BLaER1 treated with 17β-estradiol and CSF1 and Interleukin-3, amounts not matched to agents 10 nM and 100 nM (cell line): ENCODE results near the gene RAMAC.

ENCODE experiments used
- H3K27ac ChIP-seq, 11 experiments: shearing (Covaris generic); formaldehyde crosslinking; 2 replicates each; pipeline ENCODE4 v1.8.1; 2022
- H3K27me3 ChIP-seq, 11 experiments: shearing (Covaris generic); formaldehyde crosslinking; 2 replicates each; pipeline ENCODE4 v1.8.1; 2022
- H3K36me3 ChIP-seq, 11 experiments: shearing (Covaris generic); formaldehyde crosslinking; 2 replicates each; pipeline ENCODE4 v1.8.1; 2022
- H3K4me1 ChIP-seq, 10 experiments: shearing (Covaris generic); formaldehyde crosslinking; 2 replicates each; pipeline ENCODE4 v1.8.1; 2022
- H3K4me2 ChIP-seq, 11 experiments: shearing (Covaris generic); formaldehyde crosslinking; 2 replicates each; pipeline ENCODE4 v1.8.1; 2022
- H3K4me3 ChIP-seq, 10 experiments: shearing (Covaris generic); formaldehyde crosslinking; 2 replicates each; pipeline ENCODE4 v1.8.1; 2022
- H3K9ac ChIP-seq, 11 experiments: shearing (Covaris generic); formaldehyde crosslinking; 2 replicates each; pipeline ENCODE4 v1.8.1; 2022
- H3K9me3 ChIP-seq, 11 experiments: shearing (Covaris generic); formaldehyde crosslinking; replicated peaks in 1 of 11; 2 replicates each; pipeline ENCODE4 v1.8.1; 2022
- H4K20me1 ChIP-seq, 11 experiments: shearing (Covaris generic); formaldehyde crosslinking; 2 replicates each; pipeline ENCODE4 v1.8.1; 2022
- Cebpa-rat ChIP-seq, 11 experiments: shearing (Covaris generic); IDR thresholded peaks; 2 replicates each; pipeline ENCODE4 v1.8.1; 2022

The RAMAC gene

GRCh38 chr15:82971218-82971984, 14.6 kb upstream of the RAMAC start:
- no peak for TF ChIP-seq Cebpa-rat (IDR thresholded peaks at IDR 0.05)
- Histone ChIP-seq H3K4me1 (peaks cover 0 to 8% (median 3%) of the 10 kb centered on the region in 10 experiments; a peak in 7 of 20 replicates), H3K27me3 (no peaks in the 10 kb centered on the region), H3K4me3 (no peak overlapping the region), H4K20me1 (no peaks in the 10 kb centered on the region), H3K36me3 (no peaks in the 10 kb centered on the region), H3K27ac (no peak overlapping the region), H3K4me2 (no peak overlapping the region), H3K9ac (no peak overlapping the region), H3K9me3 (no peaks in the 10 kb centered on the region)

GRCh38 chr15:82972990-82973389, 13.0 kb upstream of the RAMAC start:
- H3K27ac ChIP-seq: no peak overlapping the region
- peaks cover 0 to 8% (median 3%) of the 10 kb centered on the region in 10 experiments; a peak in 7 of 20 replicates for H3K4me1 ChIP-seq
- TF ChIP-seq Cebpa-rat (IDR thresholded peaks at IDR 0.05): no peak
- H3K9ac ChIP-seq: no peak overlapping the region
- 0 out of 22 replicates have a peak overlapping the region, but pooled peaks of 2 of the 11 experiments have one; percentile 4 to 11 for H3K4me2 ChIP-seq
- H3K4me3 ChIP-seq: no peak overlapping the region
- H3K9me3 ChIP-seq: no peaks in the 10 kb centered on the region
- H3K36me3 ChIP-seq: no peaks in the 10 kb centered on the region
- H3K27me3 ChIP-seq: no peaks in the 10 kb centered on the region
- no peaks in the 10 kb centered on the region for H4K20me1 ChIP-seq

GRCh38 chr15:82977076-82977475, 8.9 kb upstream of the RAMAC start:
- H3K9ac ChIP-seq: no peak overlapping the region
- H3K9me3 ChIP-seq: no peaks in the 10 kb centered on the region
- no peaks in the 10 kb centered on the region for H3K27me3 ChIP-seq
- no peak overlapping the region for H3K4me2 ChIP-seq
- peaks cover 0 to 8% (median 3%) of the 10 kb centered on the region in 10 experiments; a peak in 7 of 20 replicates for H3K4me1 ChIP-seq
- no peak overlapping the region for H3K27ac ChIP-seq
- no peaks in the 10 kb centered on the region for H4K20me1 ChIP-seq
- TF ChIP-seq Cebpa-rat (IDR thresholded peaks at IDR 0.05): no peak
- H3K36me3 ChIP-seq: no peaks in the 10 kb centered on the region
- H3K4me3 ChIP-seq: no peak overlapping the region

- H4K20me1 ChIP-seq: no peaks in the 10 kb centered on the region
- TF ChIP-seq Cebpa-rat (IDR thresholded peaks at IDR 0.05): no peak
- H3K27me3 ChIP-seq: no peaks in the 10 kb centered on the region
- H3K4me1 ChIP-seq: no peaks in the 10 kb centered on the region
- no peaks in the 10 kb centered on the region for H3K9me3 ChIP-seq
- no peaks in the 10 kb centered on the region for H3K36me3 ChIP-seq
- no peak overlapping the region for H3K4me2 ChIP-seq
- no peak overlapping the region for H3K4me3 ChIP-seq
- no peak overlapping the region for H3K9ac ChIP-seq
- no peak overlapping the region for H3K27ac ChIP-seq
Observed at GRCh38 chr15:82978438-82978837, 7.6 kb upstream of the RAMAC start.

GRCh38 chr15:82979726-82980125, 6.3 kb upstream of the RAMAC start:
- no peaks in the 10 kb centered on the region for H3K9me3 ChIP-seq
- H3K4me3 ChIP-seq: no peak overlapping the region
- H3K4me2 ChIP-seq: no peak overlapping the region
- no peaks in the 10 kb centered on the region for H3K4me1 ChIP-seq
- no peak overlapping the region for H3K27ac ChIP-seq
- H3K9ac ChIP-seq: no peak overlapping the region
- H3K27me3 ChIP-seq: no peaks in the 10 kb centered on the region
- H3K36me3 ChIP-seq: no peaks in the 10 kb centered on the region
- H4K20me1 ChIP-seq: no peaks in the 10 kb centered on the region
- no peak for TF ChIP-seq Cebpa-rat (IDR thresholded peaks at IDR 0.05)

GRCh38 chr15:82980981-82981380, 5.0 kb upstream of the RAMAC start:
- peaks cover 0 to 9% (median 7%) of the 10 kb centered on the region in 10 experiments; a peak in 10 of 20 replicates for H3K4me1 ChIP-seq
- no peak for TF ChIP-seq Cebpa-rat (IDR thresholded peaks at IDR 0.05)
- H3K4me3 ChIP-seq: no peak overlapping the region
- 0 out of 22 replicates have a peak, but pooled peaks cover 0 to 3% (median 0%) of the 10 kb centered on the region in 11 experiments for H3K9me3 ChIP-seq
- no peaks in the 10 kb centered on the region for H3K27me3 ChIP-seq
- H3K4me2 ChIP-seq: no peak overlapping the region
- no peaks in the 10 kb centered on the region for H3K36me3 ChIP-seq
- H3K9ac ChIP-seq: no peak overlapping the region
- H4K20me1 ChIP-seq: no peaks in the 10 kb centered on the region
- no peak overlapping the region for H3K27ac ChIP-seq

- no peak for TF ChIP-seq Cebpa-rat (IDR thresholded peaks at IDR 0.05)
Observed at GRCh38 chr15:82986442-82986780, 401 bp downstream of the RAMAC start.

GRCh38 chr15:82992436-82992998, 6.5 kb downstream of the RAMAC start:
- Histone ChIP-seq H3K9ac (no peak overlapping the region), H3K4me3 (no peak overlapping the region), H3K4me1 (peaks cover under 1 to 7% (median 2%) of the 10 kb centered on the region in 10 experiments; a peak in 11 of 20 replicates), H3K36me3 (peaks cover 34 to 55% (median 38%) of the 10 kb centered on the region in 11 experiments), H3K27me3 (no peaks in the 10 kb centered on the region), H3K9me3 (no peaks in the 10 kb centered on the region), H3K27ac (no peak overlapping the region), H4K20me1 (peaks cover 0 to 4% (median 0%) of the 10 kb centered on the region in 11 experiments; a peak in 1 of 22 replicates), H3K4me2 (no peak overlapping the region)
- TF ChIP-seq Cebpa-rat (IDR thresholded peaks at IDR 0.05): no peak

More at GRCh38 chr15:82986442-82986780, 401 bp downstream of the RAMAC start:
- Histone ChIP-seq H3K4me3 (peak overlapping the region; percentile 62 to 98 (median 76)), H3K36me3 (peaks cover 24 to 37% (median 31%) of the 10 kb centered on the region in 11 experiments), H3K4me1 (peaks cover 12 to 21% (median 19%) of the 10 kb centered on the region in 10 experiments), H3K9me3 (0 out of 22 replicates have a peak, but pooled peaks cover 0 to 3% (median 0%) of the 10 kb centered on the region in 11 experiments), H3K27me3 (no peaks in the 10 kb centered on the region), H3K9ac (peak overlapping the region; percentile 77 to 91 (median 84)), H3K4me2 (peak overlapping the region; percentile 69 to 92 (median 85)), H3K27ac (peak overlapping the region; percentile 70 to 86 (median 78); a peak in 21 of 22 replicates), H4K20me1 (peaks cover 0 to 7% (median 0%) of the 10 kb centered on the region in 11 experiments; a peak in 1 of 22 replicates)

- no peak for TF ChIP-seq Cebpa-rat (IDR thresholded peaks at IDR 0.05)
- H3K4me1 ChIP-seq: 0 out of 20 replicates have a peak, but pooled peaks cover 0 to under 1% (median 0%) of the 10 kb centered on the region in 10 experiments
- no peak overlapping the region for H3K9ac ChIP-seq
- H4K20me1 ChIP-seq: peaks cover 0 to 4% (median 0%) of the 10 kb centered on the region in 11 experiments; a peak in 1 of 22 replicates
- no peak overlapping the region for H3K4me3 ChIP-seq
- H3K36me3 ChIP-seq: peaks cover 29 to 48% (median 32%) of the 10 kb centered on the region in 11 experiments
- H3K9me3 ChIP-seq: no peaks in the 10 kb centered on the region
- H3K4me2 ChIP-seq: no peak overlapping the region
- H3K27me3 ChIP-seq: no peaks in the 10 kb centered on the region
- H3K27ac ChIP-seq: no peak overlapping the region
Observed at GRCh38 chr15:82993144-82993543, 7.1 kb downstream of the RAMAC start.
